Smooth muscle cell (in vitro differentiated cells): ENCODE data around the gene BTF3. TPM values are rescaled to one million over a fixed set of nuclear protein-coding genes. Genes with fewer than 3 reads are reported as not detected.
"Not testable (repeated sequence)": the region's sequence is repeated elsewhere in the genome, so short reads cannot be mapped to it uniquely, and the experiment has no call there.

Experiments
- DNase-seq: peaks from one replicate; lab custom pipeline; 2025; ENCODE audit not compliant: unreplicated experiment; lab: John Stamatoyannopoulos, UW
- H2AFZ ChIP-seq: fragments of 200-600 bp; sonication (generic); 2 replicates; pipeline ENCODE4 v1.6.0; 2016; ENCODE audit warnings: antibody characterized with exemption, low read depth, mild to moderate bottlenecking
- H3F3A ChIP-seq: fragments of 200-600 bp; sonication (generic); 2 replicates; pipeline ENCODE4 v1.6.0; 2017; ENCODE audit warnings: antibody characterized with exemption, low read depth
- H3K27ac ChIP-seq: fragments of 200-600 bp; sonication (generic); 2 replicates; pipeline ENCODE4 v1.5.1; 2016; ENCODE audit warnings: low read depth, mild to moderate bottlenecking
- H3K27me3 ChIP-seq: fragments of 200-600 bp; sonication (generic); 2 replicates; pipeline ENCODE4 v1.6.1; 2016; ENCODE audit warnings: low read depth, mild to moderate bottlenecking
- H3K36me3 ChIP-seq: fragments of 200-600 bp; sonication (generic); 2 replicates; pipeline ENCODE4 v1.5.1; 2016; ENCODE audit warnings: low read depth
- H3K4me1 ChIP-seq: fragments of 200-600 bp; sonication (generic); 2 replicates; pipeline ENCODE4 v1.5.1; 2016; ENCODE audit warnings: low read depth
- H3K4me2 ChIP-seq: fragments of 200-600 bp; sonication (generic); 2 replicates; pipeline ENCODE4 v1.6.0; 2016; ENCODE audit warnings: mild to moderate bottlenecking
- H3K4me3 ChIP-seq: fragments of 200-600 bp; sonication (generic); 2 replicates; pipeline ENCODE4 v1.5.1; 2016; ENCODE audit warnings: mild to moderate bottlenecking
- H3K79me2 ChIP-seq: fragments of 200-600 bp; sonication (generic); 2 replicates; pipeline ENCODE4 v1.6.0; 2016; ENCODE audit warnings: low read depth, mild to moderate bottlenecking
- H3K9ac ChIP-seq: fragments of 200-600 bp; sonication (generic); 2 replicates; pipeline ENCODE4 v1.6.0; 2016; ENCODE audit warnings: low read depth
- H3K9me3 ChIP-seq: fragments of 200-600 bp; sonication (generic); replicated peaks from 2 replicates; pipeline ENCODE4 v1.5.1; 2016; ENCODE audit warnings: low read depth
- H4K20me1 ChIP-seq: fragments of 200-600 bp; sonication (generic); 2 replicates; pipeline ENCODE4 v1.6.0; 2016; ENCODE audit warnings: low read depth
- CTCF ChIP-seq: fragments of 200-600 bp; sonication (generic); IDR thresholded peaks from 2 replicates; pipeline ENCODE4 v1.5.1; 2017; ENCODE audit warnings: borderline replicate concordance, mild to moderate bottlenecking, antibody characterized with exemption; ENCODE audit not compliant: insufficient read depth, poor library complexity, severe bottlenecking
- WGBS: methylation state at CpG from one replicate; pipeline ENCODE4 v1.1.7; 2016; ENCODE audit warnings: low lambda C conversion rate; 5-methylcytosine and 5-hydroxymethylcytosine counted together
- polyA plus RNA-seq: library from polyadenylated mRNA; unstranded; fragments of >200 nt; fragmentation: Nextera tagmentation; extraction: Ambion mirVana; gene quantifications from 2 replicates; pipeline ENCODE4 v1.2.1, GENCODE V29; 2016
- total RNA-seq: library from RNA; depleted of rRNA; stranded (reverse); fragments of >200 nt; gene quantifications from 2 replicates; pipeline ENCODE4 v1.2.3, GENCODE V29; 2014

The BTF3 gene
- total and polyA plus RNA-seq, 2 experiments from 2014 or later: 409 to 546 TPM

GRCh38 chr5:73454379-73455036, 43.7 kb upstream of the BTF3 start:
- peak; percentile 70 for TF ChIP-seq CTCF
- 47% methylated on average over 6 of the region's 6 CpGs for WGBS
- no peak overlapping the region for H3K4me3 ChIP-seq

GRCh38 chr5:73456462-73456861, 41.8 kb upstream of the BTF3 start:
- H3F3A ChIP-seq, H3K4me2 ChIP-seq, H3K9ac ChIP-seq, H3K79me2 ChIP-seq, H3K4me3 ChIP-seq, H4K20me1 ChIP-seq, H3K36me3 ChIP-seq, H3K27ac ChIP-seq, DNase-seq, H3K9me3 ChIP-seq, H2AFZ ChIP-seq, H3K4me1 ChIP-seq: not testable (repeated sequence)
- peaks cover 29% of the 10 kb centered on the region for H3K27me3 ChIP-seq
- WGBS: 83% methylated on average over 1 of the region's 1 CpG

More at GRCh38 chr5:73454379-73455036, 43.7 kb upstream of the BTF3 start:
- no peak overlapping the region for H3K27ac ChIP-seq
- no peak overlapping the region for H3K4me2 ChIP-seq
- H3K9ac ChIP-seq: no peak overlapping the region
- no peaks in the 10 kb centered on the region for H4K20me1 ChIP-seq
- no peak overlapping the region for H2AFZ ChIP-seq
- no peaks in the 10 kb centered on the region for H3K9me3 ChIP-seq
- H3K79me2 ChIP-seq: no peaks in the 10 kb centered on the region
- no peaks in the 10 kb centered on the region for H3F3A ChIP-seq
- no peaks in the 10 kb centered on the region for H3K4me1 ChIP-seq
- no peaks in the 10 kb centered on the region for H3K36me3 ChIP-seq
- peaks cover 48% of the 10 kb centered on the region for H3K27me3 ChIP-seq
- no peak for DNase-seq

GRCh38 chr5:73459366-73459765, 38.9 kb upstream of the BTF3 start:
- H3K79me2 ChIP-seq: no peaks in the 10 kb centered on the region

GRCh38 chr5:73460133-73460532, 38.1 kb upstream of the BTF3 start:
- H3F3A ChIP-seq: no peaks in the 10 kb centered on the region

More at GRCh38 chr5:73459366-73459765, 38.9 kb upstream of the BTF3 start:
- DNase-seq: no peak
- H2AFZ ChIP-seq: no peak overlapping the region
- no peak overlapping the region for H3K4me2 ChIP-seq
- no peak for TF ChIP-seq CTCF
- WGBS: 40% methylated on average over 1 of the region's 1 CpG
- H4K20me1 ChIP-seq: no peaks in the 10 kb centered on the region
- peaks cover under 1% of the 10 kb centered on the region for H3K27me3 ChIP-seq
- no peaks in the 10 kb centered on the region for H3F3A ChIP-seq
- no peaks in the 10 kb centered on the region for H3K36me3 ChIP-seq
- H3K9me3 ChIP-seq: no peaks in the 10 kb centered on the region
- no peak overlapping the region for H3K4me3 ChIP-seq
- H3K9ac ChIP-seq: no peak overlapping the region
- H3K4me1 ChIP-seq: no peaks in the 10 kb centered on the region
- H3K27ac ChIP-seq: peak overlapping the region; percentile 66

More at GRCh38 chr5:73460133-73460532, 38.1 kb upstream of the BTF3 start:
- H4K20me1 ChIP-seq: no peaks in the 10 kb centered on the region
- H3K4me2 ChIP-seq: no peak overlapping the region
- no peaks in the 10 kb centered on the region for H3K79me2 ChIP-seq
- no peak overlapping the region for H3K4me3 ChIP-seq
- H3K9ac ChIP-seq: no peak overlapping the region
- DNase-seq: no peak
- no peak for TF ChIP-seq CTCF
- H3K27ac ChIP-seq: no peak overlapping the region
- H3K4me1 ChIP-seq: no peaks in the 10 kb centered on the region
- H3K27me3 ChIP-seq: no peaks in the 10 kb centered on the region
- H3K36me3 ChIP-seq: no peaks in the 10 kb centered on the region
- no peaks in the 10 kb centered on the region for H3K9me3 ChIP-seq
- H2AFZ ChIP-seq: no peak overlapping the region
- WGBS: 81% methylated on average over 1 of the region's 1 CpG
